Liver (tissue), 9 donors: ENCODE measurements around the gene ASS1. TPM values are rescaled to one million over a fixed set of nuclear protein-coding genes. Genes with fewer than 3 reads are reported as not detected.
A peak's percentile ranks its signal among the peaks of the same experiment; 100 is the strongest.

Experiments
- DNase-seq: peaks from one replicate; pipeline ENCODE4 v3.0.0-alpha.2; 2017; ENCODE audit warnings: low spot score
- H3K27ac ChIP-seq, 2 donors: one replicate each; pipeline ENCODE4 v1.7.0; 2013; ENCODE audit warnings: inconsistent platforms in 2 of 2, low read length in 2 of 2, control low read depth in 1 of 2, low read depth in 1 of 2, mild to moderate bottlenecking in 1 of 2
- H3K27me3 ChIP-seq, 4 donors: one replicate each; pipeline versions ENCODE4 v1.6.1 to v1.7.0; 2013; ENCODE audit warnings: low read length in 3 of 4, inconsistent platforms in 1 of 4, mild to moderate bottlenecking in 1 of 4, moderate library complexity in 1 of 4; ENCODE audit not compliant: control insufficient read depth in 4 of 4, insufficient read depth in 4 of 4
- H3K36me3 ChIP-seq, 4 donors: one replicate each; pipeline versions ENCODE4 v1.6.1 to v1.7.0; 2013; ENCODE audit warnings: low read length in 3 of 4, mild to moderate bottlenecking in 3 of 4, low read depth in 1 of 4, moderate library complexity in 1 of 4; ENCODE audit not compliant: control insufficient read depth in 4 of 4, insufficient read depth in 3 of 4
- H3K4me1 ChIP-seq, 4 donors: one replicate each; pipeline versions ENCODE4 v1.6.1 to v1.7.0; 2013; ENCODE audit warnings: low read length in 3 of 4, mild to moderate bottlenecking in 3 of 4, moderate library complexity in 1 of 4; ENCODE audit not compliant: control insufficient read depth in 4 of 4, insufficient read depth in 4 of 4
- H3K4me3 ChIP-seq, 3 donors: one replicate each; pipeline versions ENCODE4 v1.6.1 to v1.7.0; 2013; ENCODE audit warnings: low read length in 3 of 3, control low read depth in 1 of 3, low read depth in 1 of 3, mild to moderate bottlenecking in 1 of 3
- H3K9ac ChIP-seq, 2 donors: one replicate each; pipeline ENCODE4 v1.7.0; 2013; ENCODE audit warnings: low read length in 2 of 2, mild to moderate bottlenecking in 2 of 2, moderate library complexity in 2 of 2, control low read depth in 1 of 2, low read depth in 1 of 2
- H3K9me3 ChIP-seq, 4 donors: one replicate each; pipeline versions ENCODE4 v1.6.1 to v1.7.0; 2013; ENCODE audit warnings: low read length in 3 of 4; ENCODE audit not compliant: control insufficient read depth in 4 of 4
- EGR1 ChIP-seq, 2 donors: IDR thresholded peaks; 2 replicates each; pipeline ENCODE4 v1.6.1; 2016 to 2018; ENCODE audit warnings: antibody characterized with exemption in 2 of 2, low read depth in 2 of 2
- FOXA2 ChIP-seq: IDR thresholded peaks from 2 replicates; pipeline ENCODE4 v1.6.1; 2016; ENCODE audit warnings: antibody characterized with exemption
- HNF4A ChIP-seq, 2 donors: conservative IDR thresholded peaks; 2 replicates each; pipeline ENCODE4 v1.6.1; 2016; ENCODE audit warnings: antibody characterized with exemption in 2 of 2, mild to moderate bottlenecking in 2 of 2
- HNF4G ChIP-seq: IDR thresholded peaks from 2 replicates; pipeline ENCODE4 v1.6.1; 2016; ENCODE audit warnings: antibody characterized with exemption
- JUND ChIP-seq, 2 donors: IDR thresholded peaks; 2 replicates each; pipeline ENCODE4 v1.6.1; 2016; ENCODE audit warnings: antibody characterized with exemption in 2 of 2
- NR2F2 ChIP-seq: IDR thresholded peaks from 2 replicates; pipeline ENCODE4 v1.6.1; 2016; ENCODE audit warnings: antibody characterized with exemption
- RAD21 ChIP-seq, 2 donors: IDR thresholded peaks; 2 replicates each; pipeline ENCODE4 v1.6.1; 2016; ENCODE audit warnings: antibody characterized with exemption in 2 of 2, mild to moderate bottlenecking in 2 of 2
- RXRA ChIP-seq, 2 donors: IDR thresholded peaks; 2 replicates each; pipeline ENCODE4 v1.6.1; 2017 to 2018; ENCODE audit warnings: antibody characterized with exemption in 2 of 2, mild to moderate bottlenecking in 1 of 2
- SP1 ChIP-seq: IDR thresholded peaks from 2 replicates; pipeline ENCODE4 v1.6.1; 2018; ENCODE audit warnings: antibody characterized with exemption, mild to moderate bottlenecking
- YY1 ChIP-seq: IDR thresholded peaks from 2 replicates; pipeline ENCODE4 v1.6.1; 2016; ENCODE audit warnings: antibody characterized with exemption, mild to moderate bottlenecking
- WGBS: extraction: QIAGEN DNeasy Blood & Tissue Kit; methylation state at CpG from one replicate; pipeline ENCODE4 v1.1.7; 2013; 5-methylcytosine and 5-hydroxymethylcytosine counted together
- polyA plus RNA-seq, 2 donors: library from polyadenylated mRNA; stranded (reverse) in 1 of 2; unstranded in 1 of 2; fragments of 200-250 nt in 1 of 2; fragments of >200 nt in 1 of 2; fragmentation: Nextera tagmentation in 1 of 2; extraction: Ambion mirVana in 1 of 2; gene quantifications; one replicate each; pipeline versions ENCODE4 v1.2.1 to v1.2.3, GENCODE V29; 2013 to 2015
- total RNA-seq, 2 donors: library from RNA; depleted of rRNA; stranded (reverse); fragments of >200 nt; gene quantifications; one replicate each; pipeline ENCODE4 v1.2.3, GENCODE V29; 2014
- TF ChIP-seq, protein P1 (sequence below): fragments of 150-350 bp; IDR thresholded peaks from 2 replicates; pipeline ENCODE4 v1.5.1; 2017; ENCODE audit warnings: improper control_type of control experiment, low read depth, low read length; ENCODE audit not compliant: missing input control
- TF ChIP-seq, protein P2 (sequence below): IDR thresholded peaks from 2 replicates; pipeline ENCODE4 v1.6.1; 2016; ENCODE audit warnings: antibody characterized with exemption
- donor health status: healthy.
- donor health status: healthy.
- donor health status: healthy.
- donor health status: healthy.
- donor health status: healthy.

ASS1 gene
- total and polyA plus RNA-seq, 4 donors: 396 to 711 (median 533) TPM

DNA sequence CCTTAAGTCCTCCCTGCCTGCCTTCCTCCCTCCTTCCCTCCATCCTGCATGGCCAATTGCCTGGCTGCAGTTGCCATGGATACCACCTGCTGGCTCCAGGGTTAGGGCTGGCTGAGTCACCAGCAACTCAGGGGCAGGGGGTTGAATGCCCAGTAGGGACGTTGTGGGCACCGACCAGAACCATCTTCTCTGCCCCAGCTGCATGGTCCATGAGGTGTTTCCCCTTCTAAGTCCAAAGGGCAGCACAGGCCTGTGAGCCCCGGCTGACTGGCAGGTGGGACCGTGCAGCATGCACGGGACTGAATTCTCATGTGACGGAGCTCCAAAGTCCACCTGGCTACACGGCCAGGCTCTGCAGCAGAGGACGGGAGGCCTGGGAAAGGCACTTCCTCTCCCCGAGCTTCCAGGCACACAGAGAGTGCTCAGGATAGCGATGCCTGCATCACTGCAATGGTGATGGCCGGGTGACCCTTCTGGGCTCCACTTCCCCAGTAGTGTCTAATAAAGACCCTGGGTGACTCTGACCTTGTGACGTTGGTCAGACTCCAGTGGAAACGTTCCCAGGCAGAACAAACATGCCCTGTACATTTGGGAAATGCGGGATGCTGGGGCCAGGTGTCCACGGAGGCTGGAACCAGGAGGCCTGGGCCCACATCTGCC lies 5.7 kb downstream of the ASS1 start (continued):
- TF ChIP-seq, protein P1, sequence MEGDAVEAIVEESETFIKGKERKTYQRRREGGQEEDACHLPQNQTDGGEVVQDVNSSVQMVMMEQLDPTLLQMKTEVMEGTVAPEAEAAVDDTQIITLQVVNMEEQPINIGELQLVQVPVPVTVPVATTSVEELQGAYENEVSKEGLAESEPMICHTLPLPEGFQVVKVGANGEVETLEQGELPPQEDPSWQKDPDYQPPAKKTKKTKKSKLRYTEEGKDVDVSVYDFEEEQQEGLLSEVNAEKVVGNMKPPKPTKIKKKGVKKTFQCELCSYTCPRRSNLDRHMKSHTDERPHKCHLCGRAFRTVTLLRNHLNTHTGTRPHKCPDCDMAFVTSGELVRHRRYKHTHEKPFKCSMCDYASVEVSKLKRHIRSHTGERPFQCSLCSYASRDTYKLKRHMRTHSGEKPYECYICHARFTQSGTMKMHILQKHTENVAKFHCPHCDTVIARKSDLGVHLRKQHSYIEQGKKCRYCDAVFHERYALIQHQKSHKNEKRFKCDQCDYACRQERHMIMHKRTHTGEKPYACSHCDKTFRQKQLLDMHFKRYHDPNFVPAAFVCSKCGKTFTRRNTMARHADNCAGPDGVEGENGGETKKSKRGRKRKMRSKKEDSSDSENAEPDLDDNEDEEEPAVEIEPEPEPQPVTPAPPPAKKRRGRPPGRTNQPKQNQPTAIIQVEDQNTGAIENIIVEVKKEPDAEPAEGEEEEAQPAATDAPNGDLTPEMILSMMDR: no peak
- TF ChIP-seq RXRA (IDR thresholded peaks at IDR 0.05) (peak; percentile 83 to 91), FOXA2 (no peak), RAD21 (IDR thresholded peaks at IDR 0.05) (no peak), SP1 (peak; percentile 89), EGR1 (IDR thresholded peaks at IDR 0.05; ENCODE audit: low read depth in 2 of 2) (peak; percentile 42 to 66), HNF4G (peak; percentile 95), HNF4A (conservative IDR thresholded peaks at IDR 0.05) (peak; percentile 95), JUND (IDR thresholded peaks at IDR 0.05) (peak; percentile 75 to 78)
- TF ChIP-seq, protein P2, sequence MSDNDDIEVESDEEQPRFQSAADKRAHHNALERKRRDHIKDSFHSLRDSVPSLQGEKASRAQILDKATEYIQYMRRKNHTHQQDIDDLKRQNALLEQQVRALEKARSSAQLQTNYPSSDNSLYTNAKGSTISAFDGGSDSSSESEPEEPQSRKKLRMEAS: peak; percentile 85

DNA sequence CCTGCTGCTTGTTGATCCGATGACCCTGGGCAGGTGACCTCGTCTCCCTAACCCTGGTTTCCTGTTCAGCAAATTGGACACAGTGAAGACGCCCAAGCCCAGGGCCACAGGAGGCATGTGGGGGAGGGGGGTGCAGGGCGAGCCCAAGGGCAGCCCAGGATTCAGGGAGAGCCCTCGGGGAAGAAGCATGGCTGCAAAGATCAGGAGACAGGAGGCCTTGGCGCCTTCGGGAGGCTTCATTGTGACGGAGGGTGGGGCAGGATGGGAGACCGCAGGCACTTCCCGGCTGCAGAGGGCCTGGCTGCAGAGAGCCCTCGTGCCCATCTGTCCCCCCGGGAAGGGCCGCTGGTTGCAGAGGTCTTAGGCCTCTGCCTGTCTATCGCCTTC lies 6.2 kb downstream of the ASS1 start:
- no peak overlapping the region for H3K4me3 ChIP-seq
- TF ChIP-seq FOXA2 (no peak), RXRA (IDR thresholded peaks at IDR 0.05) (peak in 1 of 2 donors; percentile 4)
- TF ChIP-seq, protein P1: no peak
- peak overlapping the region in 1 of 2 donors; percentile 15 for H3K9ac ChIP-seq
- DNase-seq: no peak
- peaks cover 32 to 84% (median 66%) of the 10 kb centered on the region in 4 donors for H3K4me1 ChIP-seq
- H3K27me3 ChIP-seq: no peaks in the 10 kb centered on the region
- no peaks in the 10 kb centered on the region for H3K9me3 ChIP-seq
- peaks cover 0 to 14% (median 8%) of the 10 kb centered on the region in 4 donors for H3K36me3 ChIP-seq
- peak overlapping the region; percentile 53 to 72 for H3K27ac ChIP-seq
- WGBS: 44% methylated on average over 14 of the region's 14 CpGs

DNA sequence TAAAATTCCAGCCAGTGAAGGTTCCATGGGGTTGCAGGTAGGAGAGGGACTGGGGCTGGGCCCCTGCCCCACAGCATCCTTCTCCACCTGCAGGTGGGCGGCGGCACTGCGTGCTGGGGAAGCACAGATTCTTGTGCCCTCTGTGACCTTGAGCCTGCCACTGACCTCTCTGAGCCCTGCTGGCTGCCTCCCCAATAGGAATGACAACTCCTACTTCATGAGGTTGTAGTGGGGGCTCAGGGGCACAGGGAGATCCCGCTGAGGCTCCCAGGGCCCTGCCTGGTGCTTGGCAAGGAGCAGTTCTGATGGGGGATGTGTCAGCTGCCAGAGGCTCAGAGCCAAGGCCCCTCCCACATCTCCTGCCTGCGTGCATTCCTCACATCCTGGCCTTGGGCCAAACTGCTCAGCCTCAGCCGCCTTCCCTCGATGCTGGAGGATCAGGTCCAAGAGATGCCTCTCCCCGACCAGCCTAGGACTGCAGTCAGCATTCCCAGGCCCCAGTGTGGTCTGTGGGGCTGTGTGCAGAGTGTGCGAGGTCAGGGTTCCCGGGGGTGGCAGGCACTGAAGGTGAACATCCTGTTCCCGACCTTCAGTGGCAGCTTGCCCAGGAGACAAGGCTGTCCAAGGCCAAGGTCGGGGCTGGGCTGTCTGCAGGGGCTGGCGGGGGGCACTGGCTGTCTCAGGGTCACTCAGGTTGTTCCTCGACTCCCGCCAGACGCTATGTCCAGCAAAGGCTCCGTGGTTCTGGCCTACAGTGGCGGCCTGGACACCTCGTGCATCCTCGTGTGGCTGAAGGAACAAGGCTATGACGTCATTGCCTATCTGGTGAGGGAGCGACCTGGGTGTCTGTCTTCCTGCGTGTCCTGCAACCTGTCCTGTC lies 7.0 kb downstream of the ASS1 start:
- WGBS: 27% methylated on average over 23 of the region's 23 CpGs
- Histone ChIP-seq H3K4me1 (peaks cover 32 to 78% (median 62%) of the 10 kb centered on the region in 4 donors), H3K4me3 (no peak overlapping the region), H3K27ac (peak overlapping the region; percentile 53 to 72), H3K9me3 (no peaks in the 10 kb centered on the region), H3K9ac (peak overlapping the region in 1 of 2 donors; percentile 15), H3K36me3 (peaks cover 0 to 14% (median 8%) of the 10 kb centered on the region in 4 donors), H3K27me3 (no peaks in the 10 kb centered on the region)
- DNase-seq: peak; percentile 62
- TF ChIP-seq SP1 (peak; percentile 46), RAD21 (IDR thresholded peaks at IDR 0.05) (peak in 1 of 2 donors; percentile 39), NR2F2 (peak; percentile 92), HNF4G (no peak), RXRA (IDR thresholded peaks at IDR 0.05) (peak; percentile 71 to 83), YY1 (no peak)
- TF ChIP-seq, protein P1: peak; percentile 37
